Endothelial cell of umbilical vein (primary cell): Measurements from ENCODE around the gene EYS. TPM values are rescaled to one million over a fixed set of nuclear protein-coding genes. Genes with fewer than 3 reads are reported as not detected.

Experiments used
- BruUV-seq: library from RNA; stranded (reverse); fragments of 400-500 nt; replicated peaks from 2 replicates; lab custom pipeline; 2021; lab: Mats Ljungman, UMichigan
- CTCF ChIA-PET: fragments of 300-600, 350-600 bp; sonication (Branson Sonifier 250); formaldehyde crosslinking; loops from one replicate; lab custom pipeline; 2021; ENCODE audit warnings: antibody characterized with exemption, inconsistent platforms; lab: Charles Lee
- POLR2A ChIA-PET: fragments of 300-600, 350-600 bp; sonication (Branson Sonifier 250); formaldehyde crosslinking; loops from one replicate; lab custom pipeline; 2021; ENCODE audit warnings: antibody characterized with exemption, inconsistent platforms; lab: Charles Lee
- DNase-seq: peaks from one replicate; pipeline ENCODE4 v3.0.0-alpha.2; 2011; ENCODE audit warnings: low read depth, low spot score
- FAIRE-seq: peaks from 2 replicates; lab custom pipeline; 2011; peaks lifted over from hg19 to GRCh38; lab: Jason Lieb, UNC
- H2AFZ ChIP-seq: 2 replicates; pipeline ENCODE4 v1.6.0; 2012; ENCODE audit warnings: low read depth, low read length, control low read depth, inconsistent platforms
- H3K27ac ChIP-seq: 2 replicates; pipeline ENCODE4 v1.5.1; 2011; ENCODE audit warnings: low read depth, mild to moderate bottlenecking, control low read depth, low read length, moderate library complexity; ENCODE audit not compliant: insufficient read depth
- H3K27me3 ChIP-seq, 2 experiments: 2 replicates each; pipeline versions ENCODE4 v1.6.0 to v1.6.1; 2011; ENCODE audit warnings: low read length in 2 of 2, mixed read lengths in 1 of 2; ENCODE audit not compliant: control insufficient read depth in 2 of 2, insufficient read depth in 2 of 2
- H3K36me3 ChIP-seq, 2 experiments: 2 replicates in 1 of 2; 3 replicates in 1 of 2; pipeline ENCODE4 v1.5.1; 2011; ENCODE audit warnings: low read length in 2 of 2, mild to moderate bottlenecking in 1 of 2, moderate library complexity in 1 of 2; ENCODE audit not compliant: control insufficient read depth in 2 of 2, insufficient read depth in 2 of 2; ENCODE audit errors: extremely low read depth in 1 of 2
- H3K4me1 ChIP-seq: 3 replicates; pipeline ENCODE4 v1.5.1; 2011; ENCODE audit warnings: mild to moderate bottlenecking, low read length; ENCODE audit not compliant: control insufficient read depth, insufficient read depth; ENCODE audit errors: extremely low read depth
- H3K4me2 ChIP-seq: 2 replicates; pipeline ENCODE4 v1.6.1; 2011; ENCODE audit warnings: low read length, control low read depth, mixed read lengths; ENCODE audit not compliant: insufficient read depth
- H3K4me3 ChIP-seq, 3 experiments: fragments of 200-600 bp in 1 of 3; sonication (generic), shearing (Covaris generic) in 1 of 3; replicated peaks in 1 of 3; 2 replicates each; pipeline ENCODE4 v1.5.1; 2011 to 2016; ENCODE audit warnings: control low read depth in 3 of 3, low read length in 3 of 3, mild to moderate bottlenecking in 2 of 3, inconsistent platforms in 1 of 3, low read depth in 1 of 3, moderate library complexity in 1 of 3; ENCODE audit not compliant: insufficient read depth in 1 of 3
- H3K79me2 ChIP-seq: 2 replicates; pipeline ENCODE4 v1.6.0; 2012; ENCODE audit warnings: low read length, inconsistent platforms; ENCODE audit not compliant: control insufficient read depth, insufficient read depth
- H3K9ac ChIP-seq: replicated peaks from 2 replicates; pipeline ENCODE3; 2011; ENCODE audit warnings: low read length, control low read depth; ENCODE audit not compliant: insufficient read depth; ENCODE audit errors: extremely low read depth
- H3K9me1 ChIP-seq: replicated peaks from 3 replicates; pipeline ENCODE4 v1.6.0; 2011; ENCODE audit warnings: mild to moderate bottlenecking, low read length; ENCODE audit not compliant: control insufficient read depth, insufficient read depth; ENCODE audit errors: extremely low read depth
- H3K9me3 ChIP-seq: replicated peaks from 2 replicates; pipeline ENCODE4 v1.5.1; 2012; ENCODE audit warnings: low read length, inconsistent platforms; ENCODE audit not compliant: control insufficient read depth, insufficient read depth
- H4K20me1 ChIP-seq: replicated peaks from 2 replicates; pipeline ENCODE3; 2011; ENCODE audit warnings: mild to moderate bottlenecking, low read length; ENCODE audit not compliant: control insufficient read depth, insufficient read depth; ENCODE audit errors: extremely low read depth
- CTCF ChIP-seq, 2 donors: IDR thresholded peaks; 1 replicate in 1 of 2; 2 replicates in 1 of 2; pipeline ENCODE4 v1.5.1; 2011; ENCODE audit warnings: low read length in 2 of 2, mild to moderate bottlenecking in 2 of 2, moderate library complexity in 2 of 2, control low read depth in 1 of 2, inconsistent platforms in 1 of 2, low read depth in 1 of 2; ENCODE audit not compliant: insufficient read depth in 1 of 2; ENCODE audit errors: extremely low read depth in 1 of 2
- EZH2 ChIP-seq: IDR thresholded peaks from 2 replicates; pipeline ENCODE4 v1.6.1; 2012; ENCODE audit warnings: borderline replicate concordance, low read depth, mild to moderate bottlenecking, moderate library complexity, low read length, inconsistent platforms; ENCODE audit not compliant: severe bottlenecking
- FOS ChIP-seq: IDR thresholded peaks from 2 replicates; pipeline ENCODE4 v1.6.1; 2011; ENCODE audit warnings: mild to moderate bottlenecking, low read length, moderate library complexity, borderline replicate concordance; ENCODE audit not compliant: insufficient read depth
- GATA2 ChIP-seq: IDR thresholded peaks from 2 replicates; pipeline ENCODE4 v1.7.0; 2011; ENCODE audit warnings: low read depth, mild to moderate bottlenecking, moderate library complexity, mixed read lengths, low read length; ENCODE audit not compliant: insufficient read length, insufficient read depth
- JUN ChIP-seq: IDR thresholded peaks from 2 replicates; pipeline ENCODE4 v1.6.1; 2011; ENCODE audit warnings: borderline replicate concordance, low read depth; ENCODE audit not compliant: insufficient read length, insufficient read depth
- MYC ChIP-seq: IDR thresholded peaks from one replicate; pipeline ENCODE4 v1.6.1; 2011; ENCODE audit warnings: mild to moderate bottlenecking, low read depth, low read length
- POLR2A ChIP-seq: IDR thresholded peaks from 2 replicates; pipeline ENCODE4 v1.6.1; 2012; ENCODE audit warnings: low read depth, mild to moderate bottlenecking, control low read depth, low read length
- POLR2AphosphoS5 ChIP-seq: IDR thresholded peaks from 2 replicates; pipeline ENCODE4 v1.6.1; 2012; ENCODE audit warnings: low read depth, mild to moderate bottlenecking, control low read depth, low read length, moderate library complexity; ENCODE audit not compliant: insufficient read depth
- dilution Hi-C: fragments of 300-500 bp; cut with MboI; formaldehyde crosslinking; loops from one replicate; pipeline ENCODE4 v1.15.0; 2019; ENCODE audit warnings: low sequenced_read_pairs; ENCODE audit not compliant: extremely low pct_ligation_motif_present
- intact Hi-C: fragments of 100-400 bp; cut with micrococcal nuclease; formaldehyde crosslinking; loops from one replicate; pipeline ENCODE4 v1.10.0; 2022
- polyA plus RNA-seq, 4 experiments: library from polyadenylated mRNA; depleted of rRNA in 3 of 4; stranded (reverse) in 3 of 4; unstranded in 1 of 4; fragments of >200 nt; gene quantifications; 2 replicates each; pipeline versions ENCODE4 v1.2.1 to v1.2.3, GENCODE V29; 2011 to 2012; ENCODE audit warnings: missing spikeins in 1 of 4
- total RNA-seq: library from RNA; stranded (reverse); gene quantifications from 2 replicates; pipeline ENCODE4 v1.2.3, GENCODE V29; 2021
- TF ChIP-seq, protein P1 (sequence below): IDR thresholded peaks from 2 replicates; pipeline ENCODE4 v1.6.1; 2011; ENCODE audit not compliant: insufficient read depth, insufficient read length

Gene EYS
- total and polyA plus RNA-seq, 2 donors (not counting 3 experiments of a cell fraction or from before 2014, with no cell fraction given): 0.01 to 0.27 TPM

DNA sequence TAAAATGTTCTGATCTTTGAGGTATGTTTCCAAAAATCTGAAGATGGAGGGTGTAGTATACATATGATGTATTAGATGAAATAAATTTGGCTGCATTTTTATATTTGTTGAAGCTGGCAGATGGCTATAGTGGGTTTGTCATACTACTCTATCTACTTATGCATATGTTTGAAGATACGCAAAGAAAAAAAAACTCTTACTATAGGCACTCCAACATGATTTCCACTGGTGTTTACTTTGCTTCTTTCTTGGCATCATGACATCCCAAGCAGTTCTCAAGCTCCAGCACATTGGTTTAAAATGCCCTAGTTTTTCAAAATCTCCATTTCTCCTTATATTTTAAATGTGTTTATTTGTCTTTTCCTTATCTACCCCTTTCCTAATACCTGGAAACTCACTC is 1359.6 kb downstream of the EYS start:
- Histone ChIP-seq H3K36me3 (no peaks in the 10 kb centered on the region), H2AFZ (no peak overlapping the region), H3K9me1 (no peaks in the 10 kb centered on the region), H3K9me3 (no peaks in the 10 kb centered on the region), H3K4me3 (no peak overlapping the region), H3K79me2 (no peaks in the 10 kb centered on the region), H3K4me2 (no peak overlapping the region), H3K27me3 (no peaks in the 10 kb centered on the region), H3K4me1 (no peaks in the 10 kb centered on the region), H3K27ac (no peak overlapping the region), H4K20me1 (no peaks in the 10 kb centered on the region), H3K9ac (no peak overlapping the region)
- POLR2A ChIA-PET: no interaction called here
- dilution Hi-C loops (no loop called here), intact Hi-C loops (no loop called here)
- no peak for DNase-seq
- FAIRE-seq: no peak
- CTCF ChIA-PET: no interaction called here
- TF ChIP-seq MYC (no peak), EZH2 (no peak), FOS (no peak), CTCF (IDR thresholded peaks at IDR 0.05; ENCODE audit: extremely low read depth in 1 of 2, insufficient read depth in 1 of 2, low read depth in 1 of 2, low read length in 2 of 2) (no peak), GATA2 (no peak), POLR2A (no peak), POLR2AphosphoS5 (no peak), JUN (no peak)
- TF ChIP-seq, protein P1, sequence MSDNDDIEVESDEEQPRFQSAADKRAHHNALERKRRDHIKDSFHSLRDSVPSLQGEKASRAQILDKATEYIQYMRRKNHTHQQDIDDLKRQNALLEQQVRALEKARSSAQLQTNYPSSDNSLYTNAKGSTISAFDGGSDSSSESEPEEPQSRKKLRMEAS: no peak
- no TSS peak for BruUV-seq
